Neural cell (in vitro differentiated cells): ENCODE measurements around the gene SYCE3.

Experiments
- TAF1 ChIP-seq: IDR thresholded peaks from 2 replicates; pipeline ENCODE4 v1.6.1; 2012; ENCODE audit warnings: low read depth
- TF ChIP-seq, protein P1 (sequence below): IDR thresholded peaks from 2 replicates; pipeline ENCODE4 v1.6.1; 2012; ENCODE audit warnings: borderline replicate concordance
- TF ChIP-seq, protein P2 (sequence below): fragments of 450-650 bp; IDR thresholded peaks from 2 replicates; pipeline ENCODE4 v1.5.1; 2014; ENCODE audit warnings: antibody characterized with exemption, mild to moderate bottlenecking, moderate library complexity; ENCODE audit not compliant: poor library complexity, severe bottlenecking

- TF ChIP-seq TAF1 = no peak
- TF ChIP-seq, protein P1, sequence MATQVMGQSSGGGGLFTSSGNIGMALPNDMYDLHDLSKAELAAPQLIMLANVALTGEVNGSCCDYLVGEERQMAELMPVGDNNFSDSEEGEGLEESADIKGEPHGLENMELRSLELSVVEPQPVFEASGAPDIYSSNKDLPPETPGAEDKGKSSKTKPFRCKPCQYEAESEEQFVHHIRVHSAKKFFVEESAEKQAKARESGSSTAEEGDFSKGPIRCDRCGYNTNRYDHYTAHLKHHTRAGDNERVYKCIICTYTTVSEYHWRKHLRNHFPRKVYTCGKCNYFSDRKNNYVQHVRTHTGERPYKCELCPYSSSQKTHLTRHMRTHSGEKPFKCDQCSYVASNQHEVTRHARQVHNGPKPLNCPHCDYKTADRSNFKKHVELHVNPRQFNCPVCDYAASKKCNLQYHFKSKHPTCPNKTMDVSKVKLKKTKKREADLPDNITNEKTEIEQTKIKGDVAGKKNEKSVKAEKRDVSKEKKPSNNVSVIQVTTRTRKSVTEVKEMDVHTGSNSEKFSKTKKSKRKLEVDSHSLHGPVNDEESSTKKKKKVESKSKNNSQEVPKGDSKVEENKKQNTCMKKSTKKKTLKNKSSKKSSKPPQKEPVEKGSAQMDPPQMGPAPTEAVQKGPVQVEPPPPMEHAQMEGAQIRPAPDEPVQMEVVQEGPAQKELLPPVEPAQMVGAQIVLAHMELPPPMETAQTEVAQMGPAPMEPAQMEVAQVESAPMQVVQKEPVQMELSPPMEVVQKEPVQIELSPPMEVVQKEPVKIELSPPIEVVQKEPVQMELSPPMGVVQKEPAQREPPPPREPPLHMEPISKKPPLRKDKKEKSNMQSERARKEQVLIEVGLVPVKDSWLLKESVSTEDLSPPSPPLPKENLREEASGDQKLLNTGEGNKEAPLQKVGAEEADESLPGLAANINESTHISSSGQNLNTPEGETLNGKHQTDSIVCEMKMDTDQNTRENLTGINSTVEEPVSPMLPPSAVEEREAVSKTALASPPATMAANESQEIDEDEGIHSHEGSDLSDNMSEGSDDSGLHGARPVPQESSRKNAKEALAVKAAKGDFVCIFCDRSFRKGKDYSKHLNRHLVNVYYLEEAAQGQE = no peak
- TF ChIP-seq, protein P2, sequence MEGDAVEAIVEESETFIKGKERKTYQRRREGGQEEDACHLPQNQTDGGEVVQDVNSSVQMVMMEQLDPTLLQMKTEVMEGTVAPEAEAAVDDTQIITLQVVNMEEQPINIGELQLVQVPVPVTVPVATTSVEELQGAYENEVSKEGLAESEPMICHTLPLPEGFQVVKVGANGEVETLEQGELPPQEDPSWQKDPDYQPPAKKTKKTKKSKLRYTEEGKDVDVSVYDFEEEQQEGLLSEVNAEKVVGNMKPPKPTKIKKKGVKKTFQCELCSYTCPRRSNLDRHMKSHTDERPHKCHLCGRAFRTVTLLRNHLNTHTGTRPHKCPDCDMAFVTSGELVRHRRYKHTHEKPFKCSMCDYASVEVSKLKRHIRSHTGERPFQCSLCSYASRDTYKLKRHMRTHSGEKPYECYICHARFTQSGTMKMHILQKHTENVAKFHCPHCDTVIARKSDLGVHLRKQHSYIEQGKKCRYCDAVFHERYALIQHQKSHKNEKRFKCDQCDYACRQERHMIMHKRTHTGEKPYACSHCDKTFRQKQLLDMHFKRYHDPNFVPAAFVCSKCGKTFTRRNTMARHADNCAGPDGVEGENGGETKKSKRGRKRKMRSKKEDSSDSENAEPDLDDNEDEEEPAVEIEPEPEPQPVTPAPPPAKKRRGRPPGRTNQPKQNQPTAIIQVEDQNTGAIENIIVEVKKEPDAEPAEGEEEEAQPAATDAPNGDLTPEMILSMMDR = no peak
Observed at GRCh38 chr22:50570861-50571260, 8.1 kb upstream of the SYCE3 start.
